ENCODE results near the gene CDC6. TPM values are rescaled to one million over a fixed set of nuclear protein-coding genes. Genes with fewer than 3 reads are reported as not detected.
A peak's percentile ranks its signal among the peaks of the same experiment; 100 is the strongest.

CDC6 gene
- total RNA-seq: under 1 TPM; 0.66 to 0.78 TPM

- WGBS, 2 donors: 1% methylated on average over 31 to 47 of the region's 47 CpGs
- ATAC-seq (peak; percentile 99), DNase-seq (peak; percentile 98 to 99 (median 98))
- Histone ChIP-seq H3K4me1 (peaks cover 25% of the 10 kb centered on the region), H3K36me3 (replicated peaks in 1 of 2; ENCODE audit: insufficient read depth in 1 of 2, low read depth in 2 of 2) (no peaks in the 10 kb centered on the region), H3K27ac (peak within 1 kb of the TSS in 2 of 4 donors; percentile 49 to 60), H3K27me3 (no peaks in the 10 kb centered on the region), H3K4me3 (peak within 1 kb of the TSS; percentile 30 to 47), H3K9me3 (no peaks in the 10 kb centered on the region)
- TF ChIP-seq CTCF (IDR thresholded peaks at IDR 0.05): peak in 1 of 7 experiments; percentile 10
- TF ChIP-seq POLR2A (IDR thresholded peaks at IDR 0.05): peak in 2 of 3 donors; percentile 40 to 52
- intact Hi-C loops (cut with DNase I): no loop called here
These were observed at the start of gene CDC6 for GRCh38 chr17:40287494-40288369. TSS of gene CDC6 (plus strand) at chr17:40287879. CDS start at chr17:40289421, 1,542 bp downstream.

GRCh38 chr17:40241252-40241834 is 46.3 kb upstream of the CDC6 start:
- Histone ChIP-seq H3K4me1 (peaks cover 24% of the 10 kb centered on the region), H3K27me3 (no peaks in the 10 kb centered on the region), H3K27ac (no peak overlapping the region), H3K4me3 (no peak overlapping the region), H3K36me3 (replicated peaks in 1 of 2; ENCODE audit: insufficient read depth in 1 of 2, low read depth in 2 of 2) (no peaks in the 10 kb centered on the region), H3K9me3 (no peaks in the 10 kb centered on the region)
- WGBS, 2 donors: 74 to 79% methylated on average over 4 of the region's 4 CpGs
- intact Hi-C loops (cut with DNase I): no loop called here
- DNase-seq (no peak), ATAC-seq (no peak)
- TF ChIP-seq CTCF (IDR thresholded peaks at IDR 0.05): no peak
- TF ChIP-seq POLR2A (IDR thresholded peaks at IDR 0.05): no peak

GRCh38 chr17:40242774-40243173 is 44.9 kb upstream of the CDC6 start:
- H3K4me1 ChIP-seq: peaks cover 14% of the 10 kb centered on the region
- WGBS, 2 donors: 71 to 74% methylated on average over 3 of the region's 3 CpGs
- intact Hi-C loops (cut with DNase I): no loop called here

GRCh38 chr17:40243761-40244160 is 43.9 kb upstream of the CDC6 start:
- H3K27ac ChIP-seq: no peak overlapping the region
- intact Hi-C loops (cut with DNase I): no loop called here
- H3K4me1 ChIP-seq: peaks cover 18% of the 10 kb centered on the region
- TF ChIP-seq CTCF (IDR thresholded peaks at IDR 0.05) (no peak), POLR2A (IDR thresholded peaks at IDR 0.05) (no peak)
- H3K36me3 ChIP-seq (replicated peaks in 1 of 2; ENCODE audit: insufficient read depth in 1 of 2, low read depth in 2 of 2): no peaks in the 10 kb centered on the region
- no peak for ATAC-seq
- H3K4me3 ChIP-seq: no peak overlapping the region
- DNase-seq: no peak
- 96 to 98% methylated on average over 3 of the region's 3 CpGs for WGBS, 2 donors
- H3K27me3 ChIP-seq: no peaks in the 10 kb centered on the region
- no peaks in the 10 kb centered on the region for H3K9me3 ChIP-seq

More at GRCh38 chr17:40242774-40243173, 44.9 kb upstream of the CDC6 start:
- no peak for DNase-seq
- H3K27ac ChIP-seq: no peak overlapping the region
- TF ChIP-seq POLR2A (IDR thresholded peaks at IDR 0.05) (no peak), CTCF (IDR thresholded peaks at IDR 0.05) (no peak)
- ATAC-seq: no peak
- H3K27me3 ChIP-seq: no peaks in the 10 kb centered on the region
- H3K4me3 ChIP-seq: no peak overlapping the region
- H3K36me3 ChIP-seq (replicated peaks in 1 of 2; ENCODE audit: insufficient read depth in 1 of 2, low read depth in 2 of 2): no peaks in the 10 kb centered on the region
- H3K9me3 ChIP-seq: no peaks in the 10 kb centered on the region
